Right atrium auricular region (tissue), 2 donors: Measurements from ENCODE around the gene CDK5R1. TPM values are rescaled to one million over a fixed set of nuclear protein-coding genes. Genes with fewer than 3 reads are reported as not detected.

ENCODE experiments used
- DNase-seq: peaks from one replicate; pipeline ENCODE4 v3.0.0-alpha.2; 2019; ENCODE audit warnings: low spot score
- H3K27ac ChIP-seq, 2 donors: fragments of 200-600 bp; sonication (generic); 1 replicate in 1 of 2; 2 replicates in 1 of 2; pipeline ENCODE4 v1.5.1; 2016 to 2019
- H3K27me3 ChIP-seq, 2 donors: fragments of 200-600 bp; sonication (generic); one replicate each; pipeline versions ENCODE4 v1.5.1 to v1.6.0; 2017 to 2019
- H3K36me3 ChIP-seq: fragments of 200-600 bp; sonication (generic); one replicate; pipeline ENCODE4 v1.5.1; 2016
- H3K4me1 ChIP-seq, 2 donors: fragments of 200-600 bp; sonication (generic); one replicate each; pipeline versions ENCODE4 v1.5.1 to v1.6.0; 2017 to 2019
- H3K4me3 ChIP-seq, 2 donors: fragments of 200-600 bp; sonication (generic); 1 replicate in 1 of 2; 2 replicates in 1 of 2; pipeline ENCODE4 v1.5.1; 2017 to 2019; ENCODE audit warnings: mild to moderate bottlenecking in 1 of 2, moderate library complexity in 1 of 2
- H3K9me3 ChIP-seq, 2 donors: fragments of 200-600 bp; sonication (generic); one replicate each; pipeline ENCODE4 v1.5.1; 2019
- CTCF ChIP-seq, 2 donors: fragments of 200-600 bp; sonication (generic); IDR thresholded peaks; one replicate each; pipeline ENCODE4 v1.5.1; 2019; ENCODE audit warnings: antibody characterized with exemption in 2 of 2
- total RNA-seq, 2 donors: library from RNA; depleted of rRNA; stranded (reverse); fragments of >200 nt; gene quantifications; one replicate each; pipeline ENCODE4 v1.1.0, GENCODE V29; 2016

The CDK5R1 gene
- total RNA-seq, 2 donors from 2014 or later: 0.75 to 1.0 TPM

GRCh38 chr17:32498391-32498790 lies 11.6 kb downstream of the CDK5R1 start:
- no peak for TF ChIP-seq CTCF (IDR thresholded peaks at IDR 0.05)
- no peak for DNase-seq
- Histone ChIP-seq H3K4me3 (no peak overlapping the region), H3K27ac (no peak overlapping the region), H3K4me1 (peaks cover 0 to 31% of the 10 kb centered on the region in 2 donors), H3K27me3 (no peaks in the 10 kb centered on the region), H3K36me3 (no peaks in the 10 kb centered on the region), H3K9me3 (no peaks in the 10 kb centered on the region)

DNA sequence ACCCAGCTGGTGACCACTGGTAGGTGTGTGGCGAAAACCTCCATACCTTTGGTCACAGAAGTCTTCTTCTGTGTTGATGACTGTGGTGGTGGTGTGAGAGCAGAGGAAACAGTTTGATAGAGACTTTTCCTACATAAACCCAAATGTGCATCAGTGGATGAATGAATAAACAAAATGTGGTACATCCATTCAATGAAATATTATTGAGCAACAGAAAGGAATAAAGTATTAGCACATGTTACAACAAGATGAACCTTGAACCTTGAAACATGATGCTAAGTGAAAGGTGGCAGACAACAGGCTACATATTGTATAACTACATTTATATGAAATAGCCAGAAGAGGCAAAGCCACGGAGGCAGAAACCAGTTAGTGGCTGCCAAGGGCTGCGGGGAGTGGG lies 15.2 kb downstream of the CDK5R1 start:
- H3K27ac ChIP-seq: no peak overlapping the region
- no peaks in the 10 kb centered on the region for H3K27me3 ChIP-seq
- DNase-seq: no peak
- peaks cover 0 to 15% of the 10 kb centered on the region in 2 donors for H3K4me1 ChIP-seq
- H3K4me3 ChIP-seq: no peak overlapping the region
- no peaks in the 10 kb centered on the region for H3K9me3 ChIP-seq
- TF ChIP-seq CTCF (IDR thresholded peaks at IDR 0.05): no peak
- H3K36me3 ChIP-seq: no peaks in the 10 kb centered on the region

DNA sequence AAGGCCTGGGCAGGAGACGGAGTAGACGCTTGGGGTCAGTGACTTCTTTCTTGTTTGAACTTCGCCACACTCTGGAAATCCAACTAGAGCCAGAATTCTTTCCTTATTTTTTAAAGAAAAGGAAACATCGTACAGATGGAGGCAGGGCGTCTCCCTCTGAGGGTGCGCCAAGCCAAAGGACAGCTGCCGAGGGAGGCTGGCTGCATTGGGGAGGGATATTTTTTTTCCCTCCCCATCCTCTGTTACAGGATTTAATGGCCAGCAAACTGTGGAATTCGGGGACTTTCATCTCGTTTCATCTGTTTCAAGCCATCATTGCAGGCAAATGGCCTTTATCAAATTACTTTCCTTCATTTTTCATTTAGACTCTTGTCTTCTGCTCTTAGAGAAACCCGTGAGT lies 15.9 kb downstream of the CDK5R1 start:
- Histone ChIP-seq H3K4me3 (no peak overlapping the region), H3K9me3 (no peaks in the 10 kb centered on the region), H3K27me3 (no peaks in the 10 kb centered on the region), H3K27ac (no peak overlapping the region), H3K36me3 (no peaks in the 10 kb centered on the region), H3K4me1 (peaks cover 0 to 15% of the 10 kb centered on the region in 2 donors)
- DNase-seq: no peak
- no peak for TF ChIP-seq CTCF (IDR thresholded peaks at IDR 0.05)

DNA sequence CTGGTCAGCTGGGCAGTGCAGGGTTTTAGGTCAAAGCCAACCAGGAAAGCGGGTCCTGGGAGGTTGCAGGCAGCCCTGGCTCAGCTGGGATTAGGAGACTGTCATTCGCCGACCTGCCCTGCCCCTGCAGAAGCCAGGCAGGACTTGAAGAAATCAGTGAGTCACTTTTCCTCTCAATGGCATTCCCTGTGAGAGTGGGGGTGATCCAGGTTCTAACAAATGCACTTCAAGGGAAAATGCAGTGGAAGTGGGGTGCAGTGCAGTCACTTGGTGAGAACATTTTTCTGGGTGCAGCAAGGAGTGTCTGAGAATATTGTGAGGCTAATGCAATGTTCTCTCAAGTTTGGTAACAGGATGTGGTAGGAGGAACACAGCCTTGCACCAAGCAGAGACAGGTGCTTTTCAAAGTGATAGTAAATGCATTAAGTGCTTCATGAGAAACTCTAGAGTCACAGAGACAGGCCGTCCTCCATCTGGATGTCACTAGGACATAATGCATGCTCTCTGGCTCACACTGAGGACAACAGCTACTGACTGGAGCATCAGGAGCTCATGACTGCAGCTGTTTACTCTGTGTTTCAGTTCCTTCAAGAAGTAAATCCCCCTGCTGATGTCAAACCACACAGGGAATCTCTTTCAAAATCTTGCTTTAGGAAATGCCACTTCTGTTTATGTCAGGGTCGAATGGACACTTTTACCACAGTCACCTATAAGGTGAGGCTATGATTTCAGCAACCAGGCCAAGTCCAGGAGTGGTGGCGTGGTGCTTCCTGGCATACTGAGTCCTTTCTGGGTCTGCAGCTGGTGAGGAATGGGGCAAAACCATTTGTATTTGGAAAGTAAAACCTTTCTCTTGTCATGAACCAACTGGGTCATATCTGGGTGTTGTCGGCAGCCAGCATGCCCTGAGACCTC lies 16.7 kb downstream of the CDK5R1 start:
- Histone ChIP-seq H3K9me3 (no peaks in the 10 kb centered on the region), H3K4me1 (peaks cover 0 to 15% of the 10 kb centered on the region in 2 donors), H3K27ac (no peak overlapping the region), H3K27me3 (no peaks in the 10 kb centered on the region), H3K36me3 (no peaks in the 10 kb centered on the region), H3K4me3 (no peak overlapping the region)
- no peak for TF ChIP-seq CTCF (IDR thresholded peaks at IDR 0.05)
- DNase-seq: no peak

GRCh38 chr17:32504166-32504990 lies 17.6 kb downstream of the CDK5R1 start:
- Histone ChIP-seq H3K9me3 (no peaks in the 10 kb centered on the region), H3K4me1 (peaks cover 0 to 15% of the 10 kb centered on the region in 2 donors), H3K27ac (no peak overlapping the region), H3K36me3 (no peaks in the 10 kb centered on the region), H3K27me3 (no peaks in the 10 kb centered on the region), H3K4me3 (no peak overlapping the region)
- no peak for TF ChIP-seq CTCF (IDR thresholded peaks at IDR 0.05)
- DNase-seq: no peak
